HL-60 (cell line): ENCODE data around the gene PTPRD.

ENCODE experiments used
- DNase-seq, 2 experiments: peaks; one replicate each; pipeline ENCODE4 v3.0.0-alpha.2; 2010 to 2020; ENCODE audit warnings: low read depth in 1 of 2, low spot score in 1 of 2
- H3K27ac ChIP-seq: fragments of 250-450 bp; sonication (Bioruptor Pico); replicated peaks from 2 replicates; pipeline ENCODE4 v1.5.1; 2020; ENCODE audit warnings: mild to moderate bottlenecking, moderate library complexity
- H3K27me3 ChIP-seq: fragments of 250-450 bp; sonication (Bioruptor Pico); 2 replicates; pipeline ENCODE4 v1.5.1; 2021; ENCODE audit warnings: mild to moderate bottlenecking, moderate library complexity; ENCODE audit not compliant: insufficient read depth, poor library complexity, severe bottlenecking
- H3K4me3 ChIP-seq: replicated peaks from 2 replicates; pipeline ENCODE4 v1.5.1; 2011; ENCODE audit warnings: mild to moderate bottlenecking, control low read depth, low read length; ENCODE audit not compliant: insufficient read depth
- CTCF ChIP-seq: IDR thresholded peaks from one replicate; pipeline ENCODE4 v1.5.1; 2011; ENCODE audit warnings: low read length, control low read depth, inconsistent platforms; ENCODE audit not compliant: insufficient read depth
- GABPA ChIP-seq: IDR thresholded peaks from 2 replicates; pipeline ENCODE4 v1.6.1; 2012; ENCODE audit warnings: low read depth
- POLR2AphosphoS5 ChIP-seq: IDR thresholded peaks from 2 replicates; pipeline ENCODE4 v1.6.1; 2012; ENCODE audit warnings: low read depth
- SPI1 ChIP-seq: IDR thresholded peaks from 2 replicates; pipeline ENCODE4 v1.6.1; 2012; ENCODE audit warnings: low read depth, mild to moderate bottlenecking, borderline replicate concordance
- TF ChIP-seq, protein P1 (sequence below): IDR thresholded peaks from 2 replicates; pipeline ENCODE4 v1.6.1; 2012; ENCODE audit warnings: low read depth; ENCODE audit not compliant: insufficient replicate concordance

The PTPRD gene

GRCh38 chr9:10135553-10135952 lies 477.2 kb downstream of the PTPRD start:
- H3K4me3 ChIP-seq: no peak overlapping the region
- no peak overlapping the region for H3K27ac ChIP-seq
- H3K27me3 ChIP-seq: no peaks in the 10 kb centered on the region
- TF ChIP-seq SPI1 (no peak), CTCF (no peak), GABPA (no peak), POLR2AphosphoS5 (no peak)
- TF ChIP-seq, protein P1, sequence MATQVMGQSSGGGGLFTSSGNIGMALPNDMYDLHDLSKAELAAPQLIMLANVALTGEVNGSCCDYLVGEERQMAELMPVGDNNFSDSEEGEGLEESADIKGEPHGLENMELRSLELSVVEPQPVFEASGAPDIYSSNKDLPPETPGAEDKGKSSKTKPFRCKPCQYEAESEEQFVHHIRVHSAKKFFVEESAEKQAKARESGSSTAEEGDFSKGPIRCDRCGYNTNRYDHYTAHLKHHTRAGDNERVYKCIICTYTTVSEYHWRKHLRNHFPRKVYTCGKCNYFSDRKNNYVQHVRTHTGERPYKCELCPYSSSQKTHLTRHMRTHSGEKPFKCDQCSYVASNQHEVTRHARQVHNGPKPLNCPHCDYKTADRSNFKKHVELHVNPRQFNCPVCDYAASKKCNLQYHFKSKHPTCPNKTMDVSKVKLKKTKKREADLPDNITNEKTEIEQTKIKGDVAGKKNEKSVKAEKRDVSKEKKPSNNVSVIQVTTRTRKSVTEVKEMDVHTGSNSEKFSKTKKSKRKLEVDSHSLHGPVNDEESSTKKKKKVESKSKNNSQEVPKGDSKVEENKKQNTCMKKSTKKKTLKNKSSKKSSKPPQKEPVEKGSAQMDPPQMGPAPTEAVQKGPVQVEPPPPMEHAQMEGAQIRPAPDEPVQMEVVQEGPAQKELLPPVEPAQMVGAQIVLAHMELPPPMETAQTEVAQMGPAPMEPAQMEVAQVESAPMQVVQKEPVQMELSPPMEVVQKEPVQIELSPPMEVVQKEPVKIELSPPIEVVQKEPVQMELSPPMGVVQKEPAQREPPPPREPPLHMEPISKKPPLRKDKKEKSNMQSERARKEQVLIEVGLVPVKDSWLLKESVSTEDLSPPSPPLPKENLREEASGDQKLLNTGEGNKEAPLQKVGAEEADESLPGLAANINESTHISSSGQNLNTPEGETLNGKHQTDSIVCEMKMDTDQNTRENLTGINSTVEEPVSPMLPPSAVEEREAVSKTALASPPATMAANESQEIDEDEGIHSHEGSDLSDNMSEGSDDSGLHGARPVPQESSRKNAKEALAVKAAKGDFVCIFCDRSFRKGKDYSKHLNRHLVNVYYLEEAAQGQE: no peak
- no peak for DNase-seq

DNA sequence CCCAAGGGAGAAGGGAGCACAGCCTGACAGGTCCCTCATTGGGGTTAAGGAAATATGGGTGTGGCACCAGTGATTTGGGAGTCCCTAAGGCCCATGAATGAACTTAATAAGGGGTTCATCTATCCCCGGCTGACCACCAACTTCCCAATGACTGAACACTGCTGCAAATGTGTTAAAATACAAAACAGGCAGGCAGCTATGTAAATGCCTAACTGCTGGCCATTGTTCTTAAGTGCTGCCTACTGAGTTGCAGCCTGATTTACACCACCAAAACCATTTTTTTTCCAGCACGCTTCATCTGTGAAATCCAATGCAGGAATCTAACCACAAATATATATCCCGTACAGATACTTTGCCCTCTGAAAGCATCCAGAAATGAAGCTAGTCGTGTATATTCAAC lies 478.5 kb downstream of the PTPRD start:
- no peak for TF ChIP-seq CTCF
- TF ChIP-seq POLR2AphosphoS5: no peak
- TF ChIP-seq, protein P1: no peak
- no peak for TF ChIP-seq SPI1
- no peak for TF ChIP-seq GABPA
- no peaks in the 10 kb centered on the region for H3K27me3 ChIP-seq
- H3K4me3 ChIP-seq: no peak overlapping the region
- no peak overlapping the region for H3K27ac ChIP-seq
- DNase-seq: no peak

DNA sequence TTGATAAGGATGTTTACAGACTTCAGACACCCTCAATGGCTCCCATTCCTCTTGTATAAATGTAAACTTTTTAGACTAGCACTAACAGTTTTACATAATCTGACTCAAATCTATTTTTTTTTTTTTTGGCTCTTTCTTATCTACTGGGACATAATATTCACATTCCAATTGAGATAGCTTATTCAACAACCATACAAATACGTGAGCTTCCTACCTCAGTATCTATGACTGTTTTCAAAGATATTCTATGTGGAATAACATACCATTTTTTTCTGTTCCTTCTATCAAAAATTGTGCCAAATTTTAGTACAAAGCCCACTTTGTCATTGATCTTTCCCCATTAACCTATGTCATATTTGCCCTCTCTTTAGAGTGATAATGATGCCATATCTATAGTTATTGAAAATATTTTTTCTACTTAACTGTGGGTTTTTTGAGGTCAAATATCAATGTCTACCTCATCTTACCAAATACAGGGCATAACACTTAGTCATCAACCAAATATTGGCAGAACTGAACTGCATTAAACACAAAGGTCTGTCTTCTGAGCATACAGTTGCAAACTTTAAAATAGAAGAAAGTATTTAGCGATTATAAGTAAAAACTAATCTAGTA lies 482.6 kb downstream of the PTPRD start:
- Histone ChIP-seq H3K27me3 (no peaks in the 10 kb centered on the region), H3K4me3 (no peak overlapping the region), H3K27ac (no peak overlapping the region)
- DNase-seq: no peak
- TF ChIP-seq GABPA (no peak), CTCF (no peak), SPI1 (no peak), POLR2AphosphoS5 (no peak)
- TF ChIP-seq, protein P1: no peak
